HG03571 (cell line): ENCODE measurements around the gene GPT2.
"Not testable (repeated sequence)": the region's sequence is repeated elsewhere in the genome, so short reads cannot be mapped to it uniquely, and the experiment has no call there.

ENCODE experiments used
- ATAC-seq: cut with Tn5 transposase; IDR thresholded peaks from one replicate; pipeline ENCODE4 v1.9.1; 2021; ENCODE audit not compliant: unreplicated experiment

GPT2 gene

GRCh38 chr16:46918400-46918799, 34.2 kb downstream of the GPT2 start:
- ATAC-seq, result no peak

- ATAC-seq, result peak; percentile 75
These were observed 35.0 kb downstream of the GPT2 start for GRCh38 chr16:46918905-46919792.

- ATAC-seq, result no peak
These were observed 36.4 kb downstream of the GPT2 start for GRCh38 chr16:46920402-46921068.

- no peak for ATAC-seq
These were observed 38.1 kb downstream of the GPT2 start for GRCh38 chr16:46922239-46922638.

GRCh38 chr16:46923513-46924295, 39.5 kb downstream of the GPT2 start:
- ATAC-seq, result no peak

GRCh38 chr16:46924402-46924801, 40.2 kb downstream of the GPT2 start:
- ATAC-seq, result no peak

GRCh38 chr16:46926470-46927225, 42.5 kb downstream of the GPT2 start:
- ATAC-seq, result no peak

- ATAC-seq, result no peak
These were observed 43.1 kb downstream of the GPT2 start for GRCh38 chr16:46927273-46927672.

- ATAC-seq, result no peak
These were observed 44.6 kb downstream of the GPT2 start for GRCh38 chr16:46928811-46929210.

- peak; percentile 57 for ATAC-seq
These were observed 45.5 kb downstream of the GPT2 start for GRCh38 chr16:46929378-46930332.

- no peak for ATAC-seq
These were observed 46.7 kb downstream of the GPT2 start for GRCh38 chr16:46930861-46931260.

GRCh38 chr16:46932802-46933201, 48.6 kb downstream of the GPT2 start:
- ATAC-seq, result no peak

- no peak for ATAC-seq
These were observed 53.4 kb downstream of the GPT2 start for GRCh38 chr16:46937536-46937935.

- ATAC-seq, result not testable (repeated sequence)
These were observed 60.6 kb downstream of the GPT2 start for GRCh38 chr16:46944713-46945112.

GRCh38 chr16:46947900-46948547, 63.9 kb downstream of the GPT2 start:
- ATAC-seq, result no peak

- no peak for ATAC-seq
These were observed 64.5 kb downstream of the GPT2 start for GRCh38 chr16:46948548-46949166.

- no peak for ATAC-seq
These were observed 65.2 kb downstream of the GPT2 start for GRCh38 chr16:46949241-46949892.

GRCh38 chr16:46950009-46950408, 65.8 kb downstream of the GPT2 start:
- no peak for ATAC-seq
